Brain pericyte (primary cell): ENCODE data around the gene MEIS3.

Source experiments
- DNase-seq: peaks from one replicate; pipeline ENCODE4 v3.0.0-alpha.2; 2012; ENCODE audit warnings: low read depth, low spot score

The MEIS3 gene

GRCh38 chr19:47362321-47362720 lies 57.0 kb downstream of the MEIS3 start:
- DNase-seq: no peak

GRCh38 chr19:47358936-47359335 lies 60.4 kb downstream of the MEIS3 start:
- no peak for DNase-seq

- no peak for DNase-seq
Measured at GRCh38 chr19:47357788-47358680, 61.3 kb downstream of the MEIS3 start.

GRCh38 chr19:47356900-47357299 lies 62.4 kb downstream of the MEIS3 start:
- DNase-seq: no peak

GRCh38 chr19:47353307-47353712 lies 66.0 kb downstream of the MEIS3 start:
- DNase-seq: no peak
